CD4-positive, alpha-beta T cell (primary cell): ENCODE measurements around the gene GAREM1. TPM values are rescaled to one million over a fixed set of nuclear protein-coding genes. Genes with fewer than 3 reads are reported as not detected.

Experiments
- ATAC-seq: fragments of 200-7000 bp; cut with Tn5 transposase; one replicate; pipeline ENCODE4 v1.10.0; 2022; ENCODE audit warnings: mild to moderate bottlenecking; ENCODE audit not compliant: poor library complexity
- CTCF ChIA-PET: fragments of 350-600 bp; sonication (Branson Sonifier 250); formaldehyde crosslinking; loops from one replicate; lab custom pipeline; 2021; ENCODE audit warnings: antibody characterized with exemption, inconsistent platforms; lab: Charles Lee
- POLR2A ChIA-PET: fragments of 350-600 bp; sonication (Branson Sonifier 250); formaldehyde crosslinking; loops from one replicate; lab custom pipeline; 2021; ENCODE audit warnings: antibody characterized with exemption, inconsistent platforms; lab: Charles Lee
- DNase-seq, 14 experiments: peaks; one replicate each; pipeline ENCODE4 v3.0.0-alpha.2; 2013 to 2020; ENCODE audit warnings: mixed read lengths in 2 of 14
- H3K27ac ChIP-seq, 2 donors: one replicate each; pipeline versions ENCODE4 v1.5.1 to v1.7.0; 2013; ENCODE audit warnings: low read length in 2 of 2, low read depth in 1 of 2, mild to moderate bottlenecking in 1 of 2
- H3K27me3 ChIP-seq, 2 experiments: 1 replicate in 1 of 2; 2 replicates in 1 of 2; pipeline versions ENCODE4 v1.6.1 to v1.7.0; 2013; ENCODE audit warnings: low read length in 2 of 2, control low read depth in 1 of 2, mild to moderate bottlenecking in 1 of 2, moderate library complexity in 1 of 2; ENCODE audit not compliant: insufficient read depth in 2 of 2, control insufficient read depth in 1 of 2
- H3K36me3 ChIP-seq: one replicate; pipeline ENCODE4 v1.6.1; 2013; ENCODE audit warnings: low read length, control low read depth; ENCODE audit not compliant: insufficient read depth
- H3K4me1 ChIP-seq: one replicate; pipeline ENCODE4 v1.6.1; 2013; ENCODE audit warnings: low read length, control low read depth; ENCODE audit not compliant: insufficient read depth
- H3K4me3 ChIP-seq: one replicate; pipeline ENCODE4 v1.5.1; 2013; ENCODE audit warnings: mild to moderate bottlenecking, low read length, moderate library complexity
- H3K9me3 ChIP-seq, 2 experiments: 1 replicate in 1 of 2; 2 replicates in 1 of 2; pipeline versions ENCODE4 v1.6.1 to v1.7.0; 2013; ENCODE audit warnings: low read length in 2 of 2, mild to moderate bottlenecking in 2 of 2, control low read depth in 1 of 2, moderate library complexity in 1 of 2; ENCODE audit not compliant: control insufficient read depth in 1 of 2, insufficient read depth in 1 of 2
- H3K27ac Mint-ChIP-seq: one replicate; pipeline ENCODE4 v1.8.0; 2020; ENCODE audit warnings: mixed read lengths
- H3K27me3 Mint-ChIP-seq: one replicate; pipeline ENCODE4 v1.8.0; 2021; ENCODE audit warnings: mixed read lengths
- H3K36me3 Mint-ChIP-seq: one replicate; pipeline ENCODE4 v1.8.0; 2021; ENCODE audit warnings: low read depth, mixed read lengths
- H3K4me1 Mint-ChIP-seq: one replicate; pipeline ENCODE4 v1.8.0; 2021; ENCODE audit warnings: low read depth, mixed read lengths
- H3K4me3 Mint-ChIP-seq: one replicate; pipeline ENCODE4 v1.8.0; 2020; ENCODE audit warnings: mild to moderate bottlenecking, mixed read lengths
- H3K9me3 Mint-ChIP-seq: one replicate; pipeline ENCODE4 v1.8.0; 2020; ENCODE audit warnings: mixed read lengths
- intact Hi-C, 2 experiments: fragments of 100-400 bp; cut with DNase I in 1 of 2; cut with micrococcal nuclease in 1 of 2; formaldehyde crosslinking; loops; one replicate each; pipeline versions ENCODE4 v1.15.1 to v1.9.0; 2023 to 2025; cut with DNase I, micrococcal nuclease
- total RNA-seq, 174 experiments: library from RNA in 2 of 174; stranded (reverse) in 2 of 174; gene quantifications; one replicate each; pipeline ENCODE4 v1.2.3 and lab custom pipeline; 2021 to 2026
- TF ChIP-seq, protein P1 (sequence below): fragments of 200-600 bp; IDR thresholded peaks from one replicate; pipeline ENCODE4 v1.8.0; 2022; ENCODE audit warnings: antibody characterized with exemption, mild to moderate bottlenecking

GAREM1 gene
- total RNA-seq, 2 experiments from 2014 or later = 0.14 to 0.34 TPM

DNA sequence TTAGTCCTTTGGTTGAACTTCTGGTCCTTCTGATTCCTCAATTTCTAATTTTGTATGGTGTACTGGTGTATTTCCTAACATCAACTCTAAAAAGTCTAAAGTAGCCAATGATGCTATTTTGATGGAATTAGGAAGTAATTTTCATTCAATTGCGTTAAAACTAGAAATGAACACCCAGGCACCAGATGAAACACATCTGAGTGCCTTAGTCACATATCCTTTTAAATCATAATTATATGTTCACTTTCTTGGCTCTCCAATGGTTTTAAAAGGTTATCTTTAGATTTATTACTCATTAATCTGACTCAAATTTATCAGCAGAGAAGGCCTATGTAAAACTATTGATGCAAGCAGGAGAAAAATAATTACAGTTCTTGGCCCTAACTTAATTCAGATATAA, 119.7 kb downstream of the GAREM1 start:
- Mint-ChIP-seq H3K27me3 (peaks cover 9% of the 10 kb centered on the region), H3K4me1 (no peaks in the 10 kb centered on the region), H3K9me3 (no peaks in the 10 kb centered on the region), H3K4me3 (no peak overlapping the region), H3K27ac (no peak overlapping the region), H3K36me3 (no peaks in the 10 kb centered on the region)
- ChIA-PET POLR2A (no interaction called here), CTCF (no interaction called here)
- TF ChIP-seq, protein P1, sequence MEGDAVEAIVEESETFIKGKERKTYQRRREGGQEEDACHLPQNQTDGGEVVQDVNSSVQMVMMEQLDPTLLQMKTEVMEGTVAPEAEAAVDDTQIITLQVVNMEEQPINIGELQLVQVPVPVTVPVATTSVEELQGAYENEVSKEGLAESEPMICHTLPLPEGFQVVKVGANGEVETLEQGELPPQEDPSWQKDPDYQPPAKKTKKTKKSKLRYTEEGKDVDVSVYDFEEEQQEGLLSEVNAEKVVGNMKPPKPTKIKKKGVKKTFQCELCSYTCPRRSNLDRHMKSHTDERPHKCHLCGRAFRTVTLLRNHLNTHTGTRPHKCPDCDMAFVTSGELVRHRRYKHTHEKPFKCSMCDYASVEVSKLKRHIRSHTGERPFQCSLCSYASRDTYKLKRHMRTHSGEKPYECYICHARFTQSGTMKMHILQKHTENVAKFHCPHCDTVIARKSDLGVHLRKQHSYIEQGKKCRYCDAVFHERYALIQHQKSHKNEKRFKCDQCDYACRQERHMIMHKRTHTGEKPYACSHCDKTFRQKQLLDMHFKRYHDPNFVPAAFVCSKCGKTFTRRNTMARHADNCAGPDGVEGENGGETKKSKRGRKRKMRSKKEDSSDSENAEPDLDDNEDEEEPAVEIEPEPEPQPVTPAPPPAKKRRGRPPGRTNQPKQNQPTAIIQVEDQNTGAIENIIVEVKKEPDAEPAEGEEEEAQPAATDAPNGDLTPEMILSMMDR = no peak
- H3K36me3 ChIP-seq = no peaks in the 10 kb centered on the region
- no peak for DNase-seq
- no peaks in the 10 kb centered on the region for H3K9me3 ChIP-seq
- H3K27me3 ChIP-seq = no peaks in the 10 kb centered on the region
- no peak overlapping the region for H3K27ac ChIP-seq
- intact Hi-C loops = no loop called here
- no peak overlapping the region for H3K4me3 ChIP-seq
- no peaks in the 10 kb centered on the region for H3K4me1 ChIP-seq
- no peak for ATAC-seq

DNA sequence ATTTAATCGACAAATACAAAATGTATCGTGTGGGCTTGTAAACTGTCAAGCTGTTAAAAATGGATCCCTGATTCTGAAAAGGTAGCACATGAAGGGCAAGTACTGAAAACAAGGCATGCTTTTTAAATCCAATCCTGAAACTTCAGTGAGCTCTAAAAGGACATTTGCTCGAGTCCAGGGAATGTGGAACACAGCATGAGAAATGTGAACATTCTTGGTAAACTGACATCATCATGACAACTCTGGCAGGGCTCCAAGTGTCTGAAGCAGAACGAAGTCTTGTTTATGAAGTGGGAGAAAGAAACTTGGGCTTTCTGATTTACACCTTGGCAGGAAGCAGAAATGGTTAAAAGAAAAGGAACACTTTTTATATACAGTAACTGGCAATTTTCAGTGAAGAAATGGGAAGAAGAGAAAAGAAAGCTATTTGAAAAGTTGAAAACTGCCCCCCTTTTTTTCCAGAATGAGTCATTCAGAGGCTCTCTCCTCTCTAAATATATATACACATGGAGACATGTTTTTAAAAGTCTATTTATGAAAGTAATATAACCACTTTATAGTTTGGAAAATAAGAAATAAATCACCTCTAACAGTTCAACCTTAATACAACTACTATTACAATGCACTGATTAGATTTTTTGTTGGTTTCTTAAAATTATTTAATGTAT, 120.8 kb downstream of the GAREM1 start:
- TF ChIP-seq, protein P1 = no peak
- no peak for DNase-seq
- Histone ChIP-seq H3K36me3 (no peaks in the 10 kb centered on the region), H3K27me3 (no peaks in the 10 kb centered on the region), H3K4me3 (no peak overlapping the region), H3K4me1 (no peaks in the 10 kb centered on the region), H3K27ac (no peak overlapping the region), H3K9me3 (no peaks in the 10 kb centered on the region)
- no peaks in the 10 kb centered on the region for H3K9me3 Mint-ChIP-seq
- ChIA-PET POLR2A (no interaction called here), CTCF (no interaction called here)
- intact Hi-C loops = no loop called here
- H3K27ac Mint-ChIP-seq = no peak overlapping the region
- peaks cover 9% of the 10 kb centered on the region for H3K27me3 Mint-ChIP-seq
- H3K4me1 Mint-ChIP-seq = no peaks in the 10 kb centered on the region
- no peak overlapping the region for H3K4me3 Mint-ChIP-seq
- ATAC-seq = no peak
- H3K36me3 Mint-ChIP-seq = no peaks in the 10 kb centered on the region

DNA sequence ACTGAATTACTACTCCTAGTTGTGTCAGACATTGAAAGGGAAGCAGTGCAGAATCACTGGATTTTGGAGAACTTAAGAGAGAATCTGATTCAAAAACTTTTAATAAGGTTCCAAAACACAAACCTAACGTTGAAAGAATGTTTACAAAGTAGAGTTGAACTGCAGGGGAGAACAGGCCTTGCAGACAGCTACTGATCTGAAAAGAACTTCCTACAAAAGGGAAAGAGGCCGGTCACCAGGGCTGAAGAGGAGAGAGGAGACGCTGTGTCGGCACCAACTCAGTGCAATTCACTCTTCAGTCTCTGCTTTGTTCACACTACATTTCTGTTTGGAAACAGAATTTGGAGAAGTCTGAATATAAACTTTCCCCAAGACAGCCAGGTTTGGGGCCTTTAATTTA, 124.0 kb downstream of the GAREM1 start:
- H3K27ac Mint-ChIP-seq = no peak overlapping the region
- H3K4me3 ChIP-seq = no peak overlapping the region
- H3K9me3 Mint-ChIP-seq = no peaks in the 10 kb centered on the region
- no peaks in the 10 kb centered on the region for H3K36me3 Mint-ChIP-seq
- TF ChIP-seq, protein P1 = no peak
- H3K9me3 ChIP-seq = no peaks in the 10 kb centered on the region
- intact Hi-C loops = no loop called here
- H3K27ac ChIP-seq = no peak overlapping the region
- POLR2A ChIA-PET = no interaction called here
- CTCF ChIA-PET = no interaction called here
- H3K27me3 ChIP-seq = peaks cover 0 to 9% of the 10 kb centered on the region in 2 experiments
- DNase-seq (no peak), ATAC-seq (no peak)
- no peaks in the 10 kb centered on the region for H3K36me3 ChIP-seq
- H3K4me1 ChIP-seq = no peaks in the 10 kb centered on the region
- no peak overlapping the region for H3K4me3 Mint-ChIP-seq
- H3K27me3 Mint-ChIP-seq = peaks cover 13% of the 10 kb centered on the region
- H3K4me1 Mint-ChIP-seq = no peaks in the 10 kb centered on the region
